Measurements from ENCODE around the gene OCA2.
"Not testable (repeated sequence)": the region's sequence is repeated elsewhere in the genome, so short reads cannot be mapped to it uniquely, and the experiment has no call there.

The OCA2 gene

GRCh38 chr15:28098766-28099554 is at the start of gene OCA2:
TSS of gene OCA2 (minus strand) at chr15:28099315. CDS start at chr15:28081874, 17,441 bp downstream.
- DNase-seq: peak; percentile 16

- DNase-seq: peak; percentile 73
Measured at GRCh38 chr15:28147801-28148200, 48.7 kb upstream of the OCA2 start.

GRCh38 chr15:28145419-28145818 is 46.3 kb upstream of the OCA2 start:
- DNase-seq: not testable (repeated sequence)

DNA sequence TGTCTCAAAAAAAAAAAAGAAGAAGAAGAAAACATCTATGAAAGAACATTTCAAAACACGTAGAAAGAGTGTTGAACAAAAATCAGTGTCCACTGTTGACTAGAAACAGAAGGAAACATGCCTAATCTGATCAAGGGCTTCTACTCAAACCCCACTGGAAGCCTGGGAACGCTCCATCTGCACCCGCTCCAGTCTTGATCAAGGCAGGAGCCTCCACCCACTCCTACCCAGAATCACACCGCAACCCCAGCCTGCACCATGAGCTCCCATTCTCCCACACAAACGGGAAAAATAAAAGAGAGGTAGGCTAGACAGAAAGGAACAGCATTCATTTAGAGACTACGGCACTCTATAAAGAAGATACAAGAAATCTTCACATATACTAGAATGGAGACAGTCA is 40.9 kb upstream of the OCA2 start:
- DNase-seq: no peak

- not testable (repeated sequence) for DNase-seq
Measured at GRCh38 chr15:28137408-28138039, 38.4 kb upstream of the OCA2 start.

DNA sequence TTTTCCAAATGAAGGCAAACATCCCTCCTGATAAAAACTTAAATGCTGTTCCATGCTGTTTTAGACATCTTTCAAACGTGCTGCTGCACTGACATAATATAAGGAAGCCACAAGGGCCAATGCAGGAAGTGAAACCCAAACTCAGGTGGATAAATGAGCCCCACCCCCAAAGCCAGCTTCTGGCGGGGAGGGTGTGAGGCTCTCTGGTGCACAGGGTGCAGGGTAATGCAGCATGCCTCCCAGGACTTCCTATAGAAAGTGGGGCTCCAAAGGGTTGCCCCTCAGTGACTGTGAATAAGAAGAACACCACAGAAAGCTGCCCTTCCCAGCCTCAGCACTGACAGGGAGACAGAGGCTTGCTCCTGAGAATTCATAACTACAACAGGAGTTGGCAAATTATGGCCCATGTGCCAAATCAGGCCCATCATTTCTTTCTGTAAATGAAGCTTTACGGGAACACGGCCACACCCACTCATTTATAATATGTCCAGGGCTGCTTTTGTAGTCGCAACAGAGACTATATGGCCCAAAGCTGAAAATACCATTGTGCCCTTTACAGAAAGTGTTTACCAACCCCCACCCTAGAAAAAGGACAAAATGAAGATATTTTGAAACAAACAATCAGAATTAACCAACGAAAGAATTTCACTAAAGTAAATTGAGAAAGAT is 37.3 kb upstream of the OCA2 start:
- peak; percentile 5 for DNase-seq

- DNase-seq: no peak
Measured at GRCh38 chr15:28133281-28133680, 34.2 kb upstream of the OCA2 start.

- DNase-seq: no peak
Measured at GRCh38 chr15:28132524-28133275, 33.6 kb upstream of the OCA2 start.

GRCh38 chr15:28131946-28132345 is 32.8 kb upstream of the OCA2 start:
- no peak for DNase-seq

DNA sequence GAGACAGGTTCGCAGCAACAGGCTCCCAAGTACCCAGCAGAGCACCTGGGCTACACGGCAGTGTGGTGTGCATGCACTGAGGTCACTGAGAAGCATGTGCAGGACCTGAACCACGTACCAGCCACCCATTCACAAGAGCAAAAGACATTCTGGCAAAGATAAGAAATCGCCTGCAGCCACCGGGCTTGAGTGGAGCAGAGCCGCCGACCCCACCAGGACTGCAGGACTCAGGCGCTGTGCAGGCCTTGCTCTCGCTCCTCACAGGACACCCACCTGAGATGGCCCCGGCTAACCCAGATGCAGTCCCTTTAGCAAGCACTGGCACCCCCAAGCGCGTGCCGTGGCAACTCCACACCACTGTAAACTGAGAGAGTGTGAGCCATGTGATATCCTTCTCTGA is 32.3 kb upstream of the OCA2 start:
- DNase-seq: no peak

DNA sequence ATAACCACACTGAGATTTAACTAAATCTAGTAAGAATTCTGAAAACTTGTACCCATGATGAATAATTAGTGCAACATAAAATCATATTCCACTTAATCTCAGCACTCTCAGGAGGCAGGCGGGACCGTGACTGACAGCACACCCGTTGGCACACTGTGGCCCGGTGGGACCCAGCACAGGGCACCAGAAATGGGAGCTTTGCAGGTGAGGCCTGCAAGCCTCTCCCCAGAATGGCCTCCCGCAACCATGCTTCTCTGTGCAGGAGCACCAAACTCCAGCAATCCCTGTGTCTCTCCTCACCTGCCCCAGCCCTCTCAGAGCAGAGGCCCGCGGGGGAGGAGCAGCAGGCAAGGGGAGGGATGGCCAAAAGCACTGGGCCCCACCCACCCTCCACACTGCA is 31.5 kb upstream of the OCA2 start:
- DNase-seq: no peak

GRCh38 chr15:28129231-28129848 is 30.2 kb upstream of the OCA2 start:
- no peak for DNase-seq

GRCh38 chr15:28128031-28128430 is 28.9 kb upstream of the OCA2 start:
- DNase-seq: peak; percentile 84

DNA sequence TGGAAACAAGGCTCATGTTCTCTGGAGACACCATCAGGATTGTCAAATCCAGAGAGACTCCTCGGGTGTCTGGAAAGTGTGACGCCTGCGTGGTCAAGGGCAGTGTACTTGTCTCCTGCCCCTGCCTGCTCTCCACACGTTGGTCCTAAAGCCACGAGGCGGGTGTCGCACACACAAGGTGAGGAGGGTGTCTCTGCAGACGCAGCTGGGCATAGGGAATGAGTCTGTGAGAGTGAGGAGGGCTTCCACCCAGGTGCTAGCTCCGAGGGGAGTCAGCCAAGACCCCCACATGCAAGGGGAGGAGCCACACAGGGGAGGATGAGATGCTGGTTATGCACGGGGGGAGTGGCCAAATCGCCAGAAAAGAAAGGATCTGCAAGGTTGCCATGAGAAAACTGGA is 27.9 kb upstream of the OCA2 start:
- no peak for DNase-seq

DNA sequence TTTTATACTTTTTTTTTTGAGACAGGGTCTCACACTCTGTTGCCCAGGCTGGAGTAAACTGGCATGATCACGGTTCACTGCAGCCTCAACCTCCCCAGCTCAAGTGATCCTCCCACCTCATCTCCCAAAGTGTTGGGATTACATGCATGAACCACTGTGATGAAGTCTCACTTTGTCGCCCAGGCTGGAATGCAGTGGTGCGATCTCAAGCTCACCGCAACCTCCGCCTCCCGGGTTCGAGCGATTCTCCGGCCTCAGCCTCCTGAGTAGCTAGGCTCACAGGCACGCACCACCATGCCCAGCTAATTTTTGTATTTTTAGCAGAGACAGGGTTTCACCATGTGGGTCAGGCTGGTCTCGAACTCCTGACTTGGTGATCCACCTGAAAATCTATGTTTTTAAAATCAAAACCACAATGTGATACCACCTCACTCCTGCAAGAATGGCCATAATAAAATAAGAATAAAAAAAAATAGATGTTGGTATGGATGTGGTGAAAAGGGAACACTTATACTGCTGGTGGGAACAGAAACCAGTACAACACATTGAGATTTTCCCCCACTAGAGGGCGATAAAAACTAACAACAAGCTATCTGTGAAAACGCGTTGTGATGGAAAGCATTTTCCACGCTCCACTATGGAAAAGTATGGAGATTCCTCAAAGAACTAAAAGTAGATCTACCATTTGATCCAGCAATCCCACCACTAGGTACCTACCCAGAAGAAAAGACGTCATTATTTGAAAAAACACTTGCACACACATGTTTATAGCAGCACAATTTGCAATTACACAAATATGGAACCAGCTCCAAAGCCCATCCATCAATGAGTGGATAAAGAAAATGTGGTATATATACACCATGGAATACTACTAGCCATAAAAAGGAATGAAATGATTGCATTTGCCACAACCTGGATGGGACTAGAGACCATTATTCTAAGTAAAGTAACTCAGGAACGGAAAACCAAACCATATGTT is 26.8 kb upstream of the OCA2 start:
- peak; percentile 69 for DNase-seq

DNA sequence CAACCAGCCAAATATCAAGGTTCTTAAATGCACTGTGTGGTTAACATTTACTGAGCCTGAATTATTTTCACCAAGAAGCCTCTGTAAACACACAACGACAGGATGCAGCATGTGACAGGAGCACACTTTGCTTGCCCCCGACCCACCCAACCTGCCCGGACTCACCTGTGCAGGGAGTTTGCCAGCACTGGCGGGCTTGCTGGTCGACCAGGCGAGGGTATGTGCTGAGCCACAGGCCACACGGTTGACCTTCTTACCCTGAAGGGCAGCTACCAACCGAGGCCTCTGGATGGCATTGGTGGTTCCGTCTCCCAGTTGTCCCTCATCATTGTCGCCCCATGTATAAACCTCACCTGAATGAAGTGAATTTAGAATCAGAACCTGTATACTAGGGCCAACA is 25.7 kb upstream of the OCA2 start:
- no peak for DNase-seq

DNA sequence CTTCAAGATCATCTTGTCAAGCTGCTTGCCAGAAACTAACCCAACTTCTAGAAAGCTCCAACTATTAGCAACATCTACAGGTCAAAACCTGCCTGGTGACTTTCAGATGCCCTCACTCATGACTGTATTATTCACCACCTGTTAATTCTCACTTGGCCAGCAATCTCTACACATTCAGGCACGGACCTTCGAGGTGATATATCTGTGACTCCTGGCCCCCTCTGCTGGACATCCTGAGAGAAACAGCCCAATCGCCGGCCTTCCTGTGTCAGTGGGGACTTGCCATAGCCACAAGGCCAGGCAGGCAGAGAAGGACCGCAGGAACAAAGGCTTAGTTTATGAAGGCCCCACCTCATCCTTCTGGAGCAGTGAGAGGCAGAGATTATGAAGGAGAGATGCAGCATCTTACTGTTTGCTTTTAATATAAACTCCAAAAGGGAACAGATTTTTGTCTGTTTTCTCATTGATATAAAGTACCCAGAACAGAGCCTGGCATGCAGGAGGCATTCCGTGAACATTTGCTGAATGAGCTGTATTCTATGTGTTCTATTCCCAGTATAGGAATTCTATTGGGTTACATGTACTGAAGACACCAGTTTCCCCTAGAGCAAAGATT is 24.4 kb upstream of the OCA2 start:
- DNase-seq: peak; percentile 44

DNA sequence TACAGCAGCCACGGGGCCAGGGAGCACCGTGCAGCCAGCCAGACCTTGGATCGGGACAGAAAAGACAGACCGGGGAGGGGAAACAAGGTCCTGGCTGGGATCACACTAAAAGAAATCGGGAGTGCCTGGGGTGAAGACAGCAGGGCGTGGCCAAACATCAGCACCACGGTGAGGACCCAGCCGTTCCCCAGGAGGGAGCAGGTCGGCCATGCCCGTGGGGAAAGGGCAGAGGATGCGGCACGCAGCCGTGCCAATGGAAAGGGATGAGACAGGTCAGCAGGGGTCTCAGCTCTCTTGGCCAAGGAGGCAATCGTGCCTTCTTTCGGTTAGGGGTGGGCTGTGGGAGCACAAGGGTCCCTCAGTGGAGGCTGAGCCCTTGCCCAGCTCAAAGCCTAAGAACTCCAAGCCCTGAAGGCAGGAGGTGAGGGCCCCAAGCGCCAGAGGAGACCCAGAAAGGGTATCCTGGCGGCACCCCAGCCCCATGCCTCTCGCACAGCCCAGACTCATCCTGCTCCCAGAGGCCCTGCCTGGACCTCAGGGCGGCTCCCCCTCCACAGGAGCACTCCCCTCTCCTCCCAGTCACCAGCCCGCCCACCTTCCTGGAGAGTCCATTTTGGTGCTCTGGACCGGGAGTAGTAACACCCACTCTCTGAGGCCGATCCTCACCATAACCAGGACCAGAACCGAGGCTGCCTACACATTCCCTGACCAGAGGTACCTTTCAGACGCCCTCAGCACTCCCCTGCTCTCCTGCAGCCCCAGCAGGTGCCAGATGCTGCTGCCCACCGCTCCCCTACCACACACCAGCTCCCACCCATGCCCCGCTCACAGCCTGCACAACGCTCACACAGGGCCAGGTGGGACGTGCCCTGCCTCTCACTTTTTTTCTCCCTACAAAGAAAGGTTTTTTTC is 23.2 kb upstream of the OCA2 start:
- DNase-seq: no peak

DNA sequence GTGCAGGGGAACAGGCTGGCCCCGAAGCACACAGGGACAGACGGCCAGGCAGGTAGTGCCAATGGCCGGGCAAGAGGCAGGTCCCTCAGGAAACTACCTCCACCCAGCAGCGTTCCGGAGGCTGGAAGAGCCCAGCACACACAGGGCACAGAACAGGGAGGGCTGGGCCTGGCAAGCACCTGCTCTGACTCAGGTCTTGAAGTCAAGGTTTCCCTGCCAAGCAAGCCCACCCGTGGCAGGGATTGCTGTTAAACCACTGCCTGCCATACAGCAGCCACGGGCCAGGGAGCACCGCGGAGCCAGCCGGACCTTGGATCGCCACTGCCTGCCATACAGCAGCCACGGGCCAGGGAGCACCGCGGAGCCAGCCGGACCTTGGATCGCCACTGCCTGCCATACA is 22.5 kb upstream of the OCA2 start:
- DNase-seq: not testable (repeated sequence)

DNA sequence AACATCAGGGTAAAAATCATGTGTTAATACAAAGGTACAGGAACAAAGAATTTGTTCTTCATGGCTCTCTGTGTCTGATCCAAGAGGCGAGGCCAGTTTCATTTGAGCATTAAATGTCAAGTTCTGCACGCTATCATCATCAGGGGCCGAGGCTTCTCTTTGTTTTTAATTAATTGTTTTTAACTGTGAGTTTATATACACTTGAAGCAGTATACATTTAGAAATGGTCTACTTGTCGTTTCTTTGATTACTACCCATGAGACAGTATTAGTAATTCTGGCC is 21.2 kb upstream of the OCA2 start:
- DNase-seq: no peak
